Sigmoid colon (tissue), 4 donors: ENCODE results near the gene SLC25A30.

Experiments
- POLR2A ChIP-seq, 2 donors: fragments of 450-650 bp; IDR thresholded peaks; one replicate each; pipeline ENCODE4 v1.6.1; 2016; ENCODE audit warnings: antibody characterized with exemption in 2 of 2, mild to moderate bottlenecking in 2 of 2, moderate library complexity in 2 of 2
- POLR2AphosphoS5 ChIP-seq, 4 donors: sonication (generic); formaldehyde crosslinking; IDR thresholded peaks; one replicate each; pipeline ENCODE4 v1.6.1; 2017; ENCODE audit warnings: antibody characterized with exemption in 4 of 4
- TF ChIP-seq, protein P1 (sequence below), 4 experiments: fragments of 450-650 bp in 3 of 4; fragments of 200-600 bp in 1 of 4; IDR thresholded peaks; one replicate each; pipeline ENCODE4 v1.5.1; 2016 to 2019; ENCODE audit warnings: antibody characterized with exemption in 4 of 4, mild to moderate bottlenecking in 3 of 4, moderate library complexity in 2 of 4

DNA sequence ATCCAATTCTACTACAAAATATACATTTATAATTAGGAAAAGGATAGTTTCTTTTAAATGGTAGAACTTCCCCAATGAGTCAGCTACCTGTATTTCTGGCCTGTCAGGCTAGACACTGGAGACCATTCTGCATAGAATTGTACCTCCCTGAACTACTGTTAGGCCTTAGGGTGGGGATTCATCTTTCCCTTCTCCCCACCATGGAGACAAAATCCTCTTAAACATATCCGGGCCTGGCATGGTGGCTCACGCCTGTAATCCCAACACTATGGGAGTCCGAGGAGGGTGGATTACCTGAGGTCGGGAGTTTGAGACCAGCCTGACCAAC lies 52.7 kb downstream of the SLC25A30 start:
- TF ChIP-seq POLR2A (IDR thresholded peaks at IDR 0.05) = no peak
- TF ChIP-seq, protein P1, sequence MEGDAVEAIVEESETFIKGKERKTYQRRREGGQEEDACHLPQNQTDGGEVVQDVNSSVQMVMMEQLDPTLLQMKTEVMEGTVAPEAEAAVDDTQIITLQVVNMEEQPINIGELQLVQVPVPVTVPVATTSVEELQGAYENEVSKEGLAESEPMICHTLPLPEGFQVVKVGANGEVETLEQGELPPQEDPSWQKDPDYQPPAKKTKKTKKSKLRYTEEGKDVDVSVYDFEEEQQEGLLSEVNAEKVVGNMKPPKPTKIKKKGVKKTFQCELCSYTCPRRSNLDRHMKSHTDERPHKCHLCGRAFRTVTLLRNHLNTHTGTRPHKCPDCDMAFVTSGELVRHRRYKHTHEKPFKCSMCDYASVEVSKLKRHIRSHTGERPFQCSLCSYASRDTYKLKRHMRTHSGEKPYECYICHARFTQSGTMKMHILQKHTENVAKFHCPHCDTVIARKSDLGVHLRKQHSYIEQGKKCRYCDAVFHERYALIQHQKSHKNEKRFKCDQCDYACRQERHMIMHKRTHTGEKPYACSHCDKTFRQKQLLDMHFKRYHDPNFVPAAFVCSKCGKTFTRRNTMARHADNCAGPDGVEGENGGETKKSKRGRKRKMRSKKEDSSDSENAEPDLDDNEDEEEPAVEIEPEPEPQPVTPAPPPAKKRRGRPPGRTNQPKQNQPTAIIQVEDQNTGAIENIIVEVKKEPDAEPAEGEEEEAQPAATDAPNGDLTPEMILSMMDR (IDR thresholded peaks at IDR 0.05) = no peak
- TF ChIP-seq POLR2AphosphoS5 (IDR thresholded peaks at IDR 0.05) = no peak
